IMR-90 (cell line): ENCODE measurements around the gene SURF1. TPM values are rescaled to one million over a fixed set of nuclear protein-coding genes. Genes with fewer than 3 reads are reported as not detected.

Experiments used
- ATAC-seq: fragments of 200-7000 bp; cut with Tn5 transposase; 2 replicates; pipeline ENCODE4 v1.9.1; 2020; ENCODE audit warnings: low read depth, mild to moderate bottlenecking, moderate library complexity
- BruUV-seq: library from RNA; stranded (reverse); fragments of 400-500 nt; replicated peaks from 2 replicates; lab custom pipeline; 2021; lab: Mats Ljungman, UMichigan
- CTCF ChIA-PET: fragments of 300-600 bp; formaldehyde crosslinking; extraction: SDS; loops from one replicate; lab custom pipeline; 2021; ENCODE audit warnings: antibody characterized with exemption; lab: Yijun Ruan, JAX
- POLR2A ChIA-PET: fragments of 300-600 bp; sonication (Branson Sonifier 250); formaldehyde crosslinking; loops from one replicate; lab custom pipeline; 2022; ENCODE audit warnings: antibody characterized with exemption; ENCODE audit not compliant: unreplicated experiment; lab: Charles Lee
- DNase-seq: peaks from one replicate; pipeline ENCODE4 v3.0.0; 2013
- H2AFZ ChIP-seq: replicated peaks from 2 replicates; pipeline ENCODE3; 2013; ENCODE audit warnings: low read length, mild to moderate bottlenecking; ENCODE audit not compliant: poor library complexity
- H2AK5ac ChIP-seq: 2 replicates; pipeline ENCODE4 v1.6.1; 2013; ENCODE audit warnings: low read depth, low read length, inconsistent platforms
- H2AK9ac ChIP-seq: replicated peaks from 2 replicates; pipeline ENCODE3; 2013; ENCODE audit warnings: mild to moderate bottlenecking, low read depth, low read length, moderate library complexity; ENCODE audit not compliant: poor library complexity
- H2BK120ac ChIP-seq: 2 replicates; pipeline ENCODE4 v1.6.1; 2013; ENCODE audit warnings: low read depth, low read length, inconsistent platforms
- H2BK15ac ChIP-seq: 3 replicates; pipeline ENCODE4 v1.6.1; 2013; ENCODE audit warnings: low read depth, low read length, inconsistent platforms
- H2BK20ac ChIP-seq: 2 replicates; pipeline ENCODE4 v1.6.1; 2013; ENCODE audit warnings: low read depth, mild to moderate bottlenecking, inconsistent platforms, low read length, moderate library complexity
- H2BK5ac ChIP-seq: 2 replicates; pipeline ENCODE4 v1.6.1; 2013; ENCODE audit warnings: mild to moderate bottlenecking, low read depth, low read length, inconsistent platforms; ENCODE audit not compliant: poor library complexity, severe bottlenecking
- H3K14ac ChIP-seq: replicated peaks from 2 replicates; pipeline ENCODE4 v1.6.1; 2013; ENCODE audit warnings: low read depth, low read length, inconsistent platforms
- H3K18ac ChIP-seq: 2 replicates; pipeline ENCODE4 v1.6.1; 2013; ENCODE audit warnings: low read depth, low read length, control low read depth
- H3K23ac ChIP-seq: 2 replicates; pipeline ENCODE4 v1.6.1; 2013; ENCODE audit warnings: low read depth, low read length, inconsistent platforms
- H3K27ac ChIP-seq: 2 replicates; pipeline ENCODE4 v1.5.1; 2013; ENCODE audit warnings: mild to moderate bottlenecking, control low read depth, low read length; ENCODE audit not compliant: insufficient read depth
- H3K27me3 ChIP-seq: 2 replicates; pipeline ENCODE4 v1.6.1; 2013; ENCODE audit warnings: low read length; ENCODE audit not compliant: control insufficient read depth, insufficient read depth
- H3K36me3 ChIP-seq: 2 replicates; pipeline ENCODE4 v1.6.1; 2013; ENCODE audit warnings: low read length, mixed read lengths; ENCODE audit not compliant: control insufficient read depth, insufficient read depth
- H3K4ac ChIP-seq: 2 replicates; pipeline ENCODE4 v1.6.1; 2013; ENCODE audit warnings: low read depth, low read length, inconsistent platforms
- H3K4me1 ChIP-seq: 2 replicates; pipeline ENCODE4 v1.6.1; 2013; ENCODE audit warnings: low read length, mixed read lengths; ENCODE audit not compliant: control insufficient read depth, insufficient read depth
- H3K4me2 ChIP-seq: 2 replicates; pipeline ENCODE4 v1.6.1; 2013; ENCODE audit warnings: low read depth, mild to moderate bottlenecking, control low read depth, low read length, moderate library complexity
- H3K4me3 ChIP-seq: 2 replicates; pipeline ENCODE4 v1.5.1; 2013; ENCODE audit warnings: low read depth, mild to moderate bottlenecking, control low read depth, low read length, moderate library complexity; ENCODE audit not compliant: insufficient read depth
- H3K56ac ChIP-seq: 2 replicates; pipeline ENCODE4 v1.6.1; 2013; ENCODE audit warnings: low read length, inconsistent platforms; ENCODE audit not compliant: insufficient read depth; ENCODE audit errors: extremely low read depth
- H3K79me1 ChIP-seq, 2 experiments: 2 replicates each; pipeline ENCODE4 v1.6.1; 2013; ENCODE audit warnings: low read length in 2 of 2, inconsistent platforms in 1 of 2, low read depth in 1 of 2
- H3K9ac ChIP-seq: 2 replicates; pipeline ENCODE4 v1.6.1; 2013; ENCODE audit warnings: low read depth, low read length, control low read depth
- H3K9me1 ChIP-seq: 2 replicates; pipeline ENCODE4 v1.6.1; 2013; ENCODE audit warnings: low read length, inconsistent platforms; ENCODE audit not compliant: insufficient read depth
- H3K9me3 ChIP-seq: 2 replicates; pipeline ENCODE4 v1.6.1; 2013; ENCODE audit warnings: low read length; ENCODE audit not compliant: control insufficient read depth, insufficient read depth
- H4K20me1 ChIP-seq: 2 replicates; pipeline ENCODE4 v1.6.1; 2013; ENCODE audit warnings: low read length, inconsistent platforms; ENCODE audit not compliant: insufficient read depth
- H4K5ac ChIP-seq: 2 replicates; pipeline ENCODE4 v1.6.1; 2013; ENCODE audit warnings: mild to moderate bottlenecking, low read depth, low read length, control low read depth
- H4K8ac ChIP-seq, 2 experiments: 2 replicates each; pipeline ENCODE4 v1.6.1; 2013; ENCODE audit warnings: low read depth in 2 of 2, low read length in 2 of 2, control low read depth in 1 of 2, inconsistent platforms in 1 of 2
- H4K91ac ChIP-seq: 2 replicates; pipeline ENCODE4 v1.6.1; 2013; ENCODE audit warnings: low read depth, low read length, inconsistent platforms; ENCODE audit not compliant: insufficient read depth
- CHD1 ChIP-seq: IDR thresholded peaks from 2 replicates; pipeline ENCODE4 v1.6.1; 2012; ENCODE audit warnings: low read depth, low read length, improper control_type of control experiment
- MAZ ChIP-seq: IDR thresholded peaks from 2 replicates; pipeline ENCODE4 v1.6.1; 2012; ENCODE audit warnings: low read depth, mild to moderate bottlenecking, low read length, improper control_type of control experiment, moderate library complexity, borderline replicate concordance
- MXI1 ChIP-seq: IDR thresholded peaks from 2 replicates; pipeline ENCODE4 v1.6.1; 2012; ENCODE audit warnings: low read depth, mild to moderate bottlenecking, low read length, moderate library complexity, borderline replicate concordance
- NFE2L2 ChIP-seq: fragments of 150-350 bp; IDR thresholded peaks from 2 replicates; pipeline ENCODE4 v1.6.1; 2016; ENCODE audit warnings: low read depth, mild to moderate bottlenecking, low read length
- RCOR1 ChIP-seq: IDR thresholded peaks from 2 replicates; pipeline ENCODE4 v1.6.1; 2012; ENCODE audit warnings: mild to moderate bottlenecking, low read length, improper control_type of control experiment; ENCODE audit not compliant: insufficient replicate concordance
- SMC3 ChIP-seq: fragments of 150-350 bp; IDR thresholded peaks from 2 replicates; pipeline ENCODE4 v1.6.1; 2016; ENCODE audit warnings: low read depth, mild to moderate bottlenecking, antibody characterized with exemption, low read length, moderate library complexity
- whole genome bisulfite sequencing, 2 experiments: methylation state at CpG; one replicate each; pipeline versions ENCODE4 v1.1.5 to v1.1.7; 2013; ENCODE audit warnings: missing lambda C conversion rate in 2 of 2; ENCODE audit not compliant: insufficient read length in 1 of 2; ENCODE audit errors: extremely low coverage in 2 of 2; 5-methylcytosine and 5-hydroxymethylcytosine counted together
- dilution Hi-C: fragments of 300-500 bp; cut with HindIII; formaldehyde crosslinking; loops from one replicate; pipeline ENCODE4 v1.14.3; 2018; ENCODE audit warnings: low sequenced_read_pairs; ENCODE audit not compliant: unreplicated experiment
- in situ Hi-C: fragments of 300-500 bp; cut with MboI; formaldehyde crosslinking; loops from 3 replicates; pipeline ENCODE4 v1.14.3; 2019; ENCODE audit warnings: low sequenced_read_pairs, inconsistent platforms, mixed read lengths
- intact Hi-C: fragments of 100-400 bp; cut with micrococcal nuclease; formaldehyde crosslinking; loops from 2 replicates; pipeline ENCODE4 v1.10.0; 2022
- polyA plus RNA-seq, 3 experiments: library from polyadenylated mRNA; depleted of rRNA; stranded (reverse); fragments of >200 nt; gene quantifications; 2 replicates each; pipeline ENCODE4 v1.2.3, GENCODE V29; 2012; ENCODE audit warnings: low replicate concordance in 1 of 3
- total RNA-seq: library from RNA; depleted of rRNA; stranded (reverse); fragments of >200 nt; gene quantifications from 2 replicates; pipeline ENCODE4 v1.2.3, GENCODE V29; 2012
- TF ChIP-seq, protein P1 (sequence below): fragments of 150-350 bp; IDR thresholded peaks from 2 replicates; pipeline ENCODE4 v1.6.1; 2017; ENCODE audit warnings: mild to moderate bottlenecking, antibody characterized with exemption, low read length, low read depth
- TF ChIP-seq, protein P2 (sequence below): fragments of 150-350 bp; IDR thresholded peaks from 2 replicates; pipeline ENCODE4 v1.6.1; 2016; ENCODE audit warnings: low read depth, mild to moderate bottlenecking, low read length, moderate library complexity, borderline replicate concordance

SURF1 gene
- total and polyA plus RNA-seq, 2 of the 4 experiments (the other 2 are of a cell fraction): 15.1 to 24.5 TPM

DNA sequence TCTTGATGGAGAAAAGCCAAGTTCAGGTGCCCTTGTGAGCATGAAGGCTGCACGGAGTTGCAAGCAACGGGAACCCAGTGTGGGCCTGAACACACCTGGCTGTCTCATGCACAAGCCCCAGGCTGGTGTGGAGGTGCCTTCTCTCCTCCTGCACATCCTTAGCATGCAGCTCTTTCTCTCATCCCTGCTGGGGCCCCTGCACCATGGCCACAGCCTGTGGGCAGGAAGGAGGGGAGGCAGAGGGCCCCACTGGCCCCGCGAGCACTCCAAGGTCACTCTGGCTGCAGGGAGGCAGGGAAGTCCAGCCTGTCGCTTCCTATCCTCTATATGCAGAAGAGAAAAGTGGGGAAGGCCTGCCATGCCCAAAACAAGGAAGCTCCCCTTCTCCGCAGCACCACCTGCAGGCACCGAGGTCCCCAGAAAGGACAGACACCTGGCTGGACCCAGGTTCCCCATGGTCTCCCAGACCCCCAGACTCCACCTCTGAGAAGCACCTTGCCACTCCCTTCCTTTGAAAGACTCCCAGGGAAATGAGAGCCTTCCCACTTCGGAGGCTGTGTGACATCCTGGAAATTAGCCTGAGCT lies 38.5 kb upstream of the SURF1 start:
- dilution Hi-C loops: no loop called here
- ATAC-seq: no peak
- CTCF ChIA-PET: no interaction called here

More for the DNA sequence above, 38.5 kb upstream of the SURF1 start:
- no peak for DNase-seq
- in situ Hi-C loops: no loop called here
- H2AK5ac ChIP-seq: no peak overlapping the region
- H3K27ac ChIP-seq: no peak overlapping the region
- H2BK15ac ChIP-seq: no peak overlapping the region
- no peaks in the 10 kb centered on the region for H3K36me3 ChIP-seq
- no peak overlapping the region for H3K56ac ChIP-seq
- H2BK20ac ChIP-seq: no peak overlapping the region
- no peak overlapping the region for H4K8ac ChIP-seq
- no peak overlapping the region for H3K23ac ChIP-seq
- no peak overlapping the region for H3K18ac ChIP-seq
- TF ChIP-seq, protein P1, sequence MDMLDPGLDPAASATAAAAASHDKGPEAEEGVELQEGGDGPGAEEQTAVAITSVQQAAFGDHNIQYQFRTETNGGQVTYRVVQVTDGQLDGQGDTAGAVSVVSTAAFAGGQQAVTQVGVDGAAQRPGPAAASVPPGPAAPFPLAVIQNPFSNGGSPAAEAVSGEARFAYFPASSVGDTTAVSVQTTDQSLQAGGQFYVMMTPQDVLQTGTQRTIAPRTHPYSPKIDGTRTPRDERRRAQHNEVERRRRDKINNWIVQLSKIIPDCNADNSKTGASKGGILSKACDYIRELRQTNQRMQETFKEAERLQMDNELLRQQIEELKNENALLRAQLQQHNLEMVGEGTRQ: no peak
- TF ChIP-seq RCOR1 (no peak), MAZ (no peak), NFE2L2 (no peak), SMC3 (no peak), MXI1 (no peak), CHD1 (no peak)
- TF ChIP-seq, protein P2, sequence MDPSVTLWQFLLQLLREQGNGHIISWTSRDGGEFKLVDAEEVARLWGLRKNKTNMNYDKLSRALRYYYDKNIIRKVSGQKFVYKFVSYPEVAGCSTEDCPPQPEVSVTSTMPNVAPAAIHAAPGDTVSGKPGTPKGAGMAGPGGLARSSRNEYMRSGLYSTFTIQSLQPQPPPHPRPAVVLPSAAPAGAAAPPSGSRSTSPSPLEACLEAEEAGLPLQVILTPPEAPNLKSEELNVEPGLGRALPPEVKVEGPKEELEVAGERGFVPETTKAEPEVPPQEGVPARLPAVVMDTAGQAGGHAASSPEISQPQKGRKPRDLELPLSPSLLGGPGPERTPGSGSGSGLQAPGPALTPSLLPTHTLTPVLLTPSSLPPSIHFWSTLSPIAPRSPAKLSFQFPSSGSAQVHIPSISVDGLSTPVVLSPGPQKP: no peak
- H3K14ac ChIP-seq: no peak overlapping the region
- H4K5ac ChIP-seq: no peak overlapping the region
- no peak overlapping the region for H2BK120ac ChIP-seq
- no peaks in the 10 kb centered on the region for H3K9me1 ChIP-seq
- H3K4ac ChIP-seq: no peak overlapping the region
- POLR2A ChIA-PET: no interaction called here
- no peak overlapping the region for H2AK9ac ChIP-seq
- H4K20me1 ChIP-seq: no peaks in the 10 kb centered on the region
- H3K4me2 ChIP-seq: no peak overlapping the region
- no CpG with 5 or more reads among the region's 8 CpGs for WGBS, 2 experiments
- H3K27me3 ChIP-seq: peaks cover 36% of the 10 kb centered on the region
- H2AFZ ChIP-seq: no peak overlapping the region
- H2BK5ac ChIP-seq: no peak overlapping the region
- no peaks in the 10 kb centered on the region for H3K9me3 ChIP-seq
- BruUV-seq: no TSS peak
- no peak overlapping the region for H3K9ac ChIP-seq
- no peak overlapping the region for H3K4me3 ChIP-seq
- no peaks in the 10 kb centered on the region for H3K4me1 ChIP-seq
- intact Hi-C loops: no loop called here
- no peak overlapping the region for H4K91ac ChIP-seq
- no peaks in the 10 kb centered on the region for H3K79me1 ChIP-seq
